Measurements from ENCODE around the gene RPUSD1. TPM values are rescaled to one million over a fixed set of nuclear protein-coding genes. Genes with fewer than 3 reads are reported as not detected.

Gene RPUSD1
- total RNA-seq, 1 donor from 2014 or later, result 31.0 TPM

DNA sequence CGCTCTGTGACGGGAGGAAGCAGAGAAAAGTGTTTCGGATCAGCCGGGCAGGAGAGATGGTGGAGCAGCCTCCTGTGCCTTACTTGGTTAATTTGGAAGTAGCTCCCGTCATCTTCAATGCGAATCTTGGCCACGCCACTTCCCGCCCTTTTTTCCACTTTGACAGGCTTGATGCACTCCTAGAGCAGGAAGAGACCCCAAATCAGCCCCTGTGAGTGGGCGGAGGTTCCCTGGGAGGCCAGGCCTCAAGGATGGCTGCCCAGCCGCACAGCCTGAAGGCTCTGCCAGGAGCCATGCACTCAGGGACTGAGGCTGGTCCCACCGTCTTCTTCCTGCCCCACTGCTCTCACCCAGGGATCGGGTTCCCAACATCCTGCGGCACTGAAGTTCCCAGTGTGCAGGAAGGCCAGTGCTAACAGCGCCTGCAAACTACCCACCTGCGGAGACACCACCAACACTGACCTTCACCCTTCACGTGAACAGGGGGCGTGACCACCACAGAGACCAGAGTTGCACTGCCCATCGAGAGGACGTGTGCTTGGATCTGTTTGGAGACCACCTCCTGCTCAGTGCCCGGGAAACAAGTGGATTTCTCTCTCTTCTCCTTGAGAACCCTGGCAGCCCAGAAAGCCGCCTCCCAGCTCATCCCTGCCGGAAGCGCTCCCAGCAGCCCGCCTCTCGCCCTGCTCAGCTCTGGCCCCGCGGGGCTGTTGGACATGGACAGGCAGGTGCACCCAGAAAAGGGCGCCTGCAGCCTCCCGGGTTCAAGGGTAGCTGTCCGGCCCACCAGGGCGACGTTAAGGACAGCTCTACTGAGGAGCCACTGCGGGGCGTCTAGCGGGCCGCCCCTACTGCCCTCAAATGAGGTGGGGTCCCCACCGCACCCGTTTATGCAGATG, 48.4 kb downstream of the RPUSD1 start:
- H3K4me3 ChIP-seq (ENCODE audit: low read depth, low read length), result peak overlapping the region; percentile 72
- no peak for TF ChIP-seq CTCF (conservative IDR thresholded peaks at IDR 0.05; ENCODE audit: low read depth, low read length)
- DNase-seq (ENCODE audit: low read depth), result no peak

DNA sequence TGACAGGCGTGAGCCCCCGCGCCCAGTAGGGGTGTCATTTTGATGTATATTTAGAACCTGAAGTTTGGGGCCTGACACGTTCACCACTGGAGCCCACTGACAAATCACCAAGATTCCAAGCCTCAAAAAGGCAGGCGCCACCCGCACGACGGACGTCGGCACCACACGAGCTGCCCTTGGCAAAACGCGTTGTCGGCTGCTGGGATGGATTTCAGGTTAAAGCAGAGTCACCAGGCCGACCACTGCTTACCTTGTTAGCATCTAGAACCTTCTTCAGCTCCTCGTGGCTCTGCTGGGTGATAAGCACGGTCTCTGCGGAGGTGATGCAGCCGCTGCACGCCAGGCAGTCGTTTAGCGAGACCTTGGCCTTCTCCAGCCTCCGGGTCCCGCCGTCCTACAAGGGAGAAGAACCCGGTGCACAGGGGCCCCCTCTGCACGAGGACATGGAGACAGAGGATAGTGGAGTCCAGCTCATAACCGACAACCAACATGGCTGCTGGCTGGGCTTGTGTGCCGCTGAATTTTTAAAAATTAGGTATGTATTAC, 51.2 kb downstream of the RPUSD1 start:
- DNase-seq (ENCODE audit: low read depth), result no peak
- no peak for TF ChIP-seq CTCF (conservative IDR thresholded peaks at IDR 0.05; ENCODE audit: low read depth, low read length)

DNA sequence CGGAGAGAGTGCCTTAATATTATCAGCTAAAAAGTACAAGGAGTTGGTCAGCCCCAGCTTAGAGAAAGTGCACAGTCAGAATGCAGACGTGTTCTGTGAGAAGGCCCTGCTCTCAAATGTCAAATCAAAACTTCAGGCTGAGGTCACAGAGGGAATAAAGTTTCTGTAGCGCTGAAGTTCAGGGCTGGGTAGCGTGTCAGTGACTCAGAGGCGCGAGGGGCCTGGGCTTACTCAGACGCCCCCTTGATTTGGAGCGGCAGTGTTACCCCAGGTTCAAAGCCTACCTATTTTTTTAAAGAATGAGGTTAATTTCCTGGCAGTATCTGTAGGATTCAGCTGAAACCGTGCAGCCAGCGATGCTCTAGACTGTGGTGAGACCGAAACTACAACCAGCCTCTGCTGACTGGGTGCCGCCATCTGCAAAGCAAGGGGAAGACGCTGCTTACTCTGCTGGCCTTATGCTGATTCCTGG, 52.2 kb downstream of the RPUSD1 start:
- H3K4me3 ChIP-seq (ENCODE audit: low read depth, low read length), result no peak overlapping the region
- no peak for TF ChIP-seq CTCF (conservative IDR thresholded peaks at IDR 0.05; ENCODE audit: low read depth, low read length)
- DNase-seq (ENCODE audit: low read depth), result no peak

More for the DNA sequence above, 51.2 kb downstream of the RPUSD1 start:
- no peak overlapping the region for H3K4me3 ChIP-seq (ENCODE audit: low read depth, low read length)

GRCh38 chr16:734981-735881, 53.0 kb downstream of the RPUSD1 start:
- no peak overlapping the region for H3K4me3 ChIP-seq (ENCODE audit: low read depth, low read length)
- TF ChIP-seq CTCF (conservative IDR thresholded peaks at IDR 0.05; ENCODE audit: low read depth, low read length), result no peak
- no peak for DNase-seq (ENCODE audit: low read depth)

Other genes with a start within 250 kb of the RPUSD1 start
- gene PRR35, start 228.0 kb downstream of the RPUSD1 start, total RNA-seq, result not detected in 2 replicates
- 0.35 and 0.51 TPM in 2 replicates for gene NHLRC4, start 221.4 kb downstream of the RPUSD1 start, total RNA-seq
- 45.3 and 60.9 TPM in 2 replicates for gene PIGQ, start 218.4 kb downstream of the RPUSD1 start, total RNA-seq
- gene RAB40C, start 198.3 kb downstream of the RPUSD1 start, total RNA-seq, result 9.9 and 16.6 TPM in 2 replicates
- gene WFIKKN1, start 157.4 kb downstream of the RPUSD1 start, total RNA-seq, result 0.07 TPM in 1 of 2 replicates, not detected in the other
- 206 and 224 TPM in 2 replicates for gene METTL26, start 152.1 kb downstream of the RPUSD1 start, total RNA-seq
- gene MCRIP2, start 146.6 kb downstream of the RPUSD1 start, total RNA-seq, result 58.2 and 70.3 TPM in 2 replicates
- 22.0 and 45.6 TPM in 2 replicates for gene WDR90, start 139.0 kb downstream of the RPUSD1 start, total RNA-seq
- 73.8 and 85.8 TPM in 2 replicates for gene RHOT2, start 120.2 kb downstream of the RPUSD1 start, total RNA-seq
- 0.43 and 1.2 TPM in 2 replicates for gene RHBDL1, start 112.7 kb downstream of the RPUSD1 start, total RNA-seq
- 158 and 202 TPM in 2 replicates for gene STUB1, start 108.0 kb downstream of the RPUSD1 start, total RNA-seq
- gene JMJD8, start 104.0 kb downstream of the RPUSD1 start, total RNA-seq, result 65.6 and 98.0 TPM in 2 replicates
- gene WDR24, start 98.0 kb downstream of the RPUSD1 start, total RNA-seq, result 10.1 and 16.3 TPM in 2 replicates
- 0.07 and 0.46 TPM in 2 replicates for gene FBXL16, start 82.6 kb downstream of the RPUSD1 start, total RNA-seq
- 154 and 183 TPM in 2 replicates for gene METRN, start 73.3 kb downstream of the RPUSD1 start, total RNA-seq
- gene ANTKMT, start 67.2 kb downstream of the RPUSD1 start, total RNA-seq, result 86.5 and 111 TPM in 2 replicates
- 1.9 and 4.9 TPM in 2 replicates for gene CCDC78, start 61.9 kb downstream of the RPUSD1 start, total RNA-seq
- 15.5 and 16.3 TPM in 2 replicates for gene HAGHL, start 61.3 kb downstream of the RPUSD1 start, total RNA-seq
- 19.3 and 31.4 TPM in 2 replicates for gene CIAO3, start 47.4 kb downstream of the RPUSD1 start, total RNA-seq
- gene MSLN, start 27.6 kb downstream of the RPUSD1 start, total RNA-seq, result 8.2 and 29.7 TPM in 2 replicates
- 41.0 and 49.7 TPM in 2 replicates for gene CHTF18, start 239 bp upstream of the RPUSD1 start, total RNA-seq
- gene GNG13, start 12.4 kb upstream of the RPUSD1 start, total RNA-seq, result not detected in 2 replicates
- 2.6 and 8.2 TPM in 2 replicates for gene LMF1, start 182.6 kb upstream of the RPUSD1 start, total RNA-seq
- not detected in 2 replicates for gene SOX8, start 193.4 kb upstream of the RPUSD1 start, total RNA-seq